Activated CD8-positive, alpha-beta T cell treated with anti-CD3 and anti-CD28 coated beads, Interleukin-2, amount 10 ng/mL, durations not matched to agents 7 days and 5 days (primary cell): ENCODE data around the gene RFXAP. TPM values are rescaled to one million over a fixed set of nuclear protein-coding genes. Genes with fewer than 3 reads are reported as not detected.

ENCODE experiments used
- ATAC-seq: fragments of 150-1000 bp; cut with Tn5 transposase; one replicate; pipeline ENCODE4 v1.10.0; 2021; ENCODE audit warnings: moderate library complexity
- CTCF ChIA-PET: fragments of 350-600 bp; sonication (Branson Sonifier 250); formaldehyde crosslinking; loops from one replicate; lab custom pipeline; 2021; ENCODE audit warnings: antibody characterized with exemption; lab: Charles Lee
- POLR2A ChIA-PET: fragments of 350-600 bp; sonication (Branson Sonifier 250); formaldehyde crosslinking; loops from one replicate; lab custom pipeline; 2021; ENCODE audit warnings: antibody characterized with exemption; lab: Charles Lee
- DNase-seq: peaks from one replicate; pipeline ENCODE4 v3.0.0-alpha.2; 2020
- H3K27ac Mint-ChIP-seq: one replicate; pipeline ENCODE4 v1.8.0; 2021; ENCODE audit warnings: mild to moderate bottlenecking, mixed read lengths
- H3K27me3 Mint-ChIP-seq: one replicate; pipeline ENCODE4 v1.8.0; 2021; ENCODE audit warnings: low read depth, mixed read lengths
- H3K36me3 Mint-ChIP-seq: one replicate; pipeline ENCODE4 v1.8.0; 2021; ENCODE audit warnings: low read depth, mixed read lengths
- H3K4me1 Mint-ChIP-seq: one replicate; pipeline ENCODE4 v1.8.0; 2021; ENCODE audit warnings: low read depth, mixed read lengths
- H3K4me3 Mint-ChIP-seq: one replicate; pipeline ENCODE4 v1.8.0; 2021; ENCODE audit warnings: mild to moderate bottlenecking, mixed read lengths
- H3K9me3 Mint-ChIP-seq: one replicate; pipeline ENCODE4 v1.8.0; 2022; ENCODE audit warnings: mixed read lengths; ENCODE audit not compliant: insufficient read depth
- total RNA-seq, 2 experiments: library from RNA; stranded (reverse); gene quantifications; one replicate each; pipeline ENCODE4 v1.2.3, GENCODE V29; 2021

Gene RFXAP
- total RNA-seq, 2 experiments from 2014 or later: 12.8 to 13.9 TPM

GRCh38 chr13:36848199-36848982 is 29.4 kb downstream of the RFXAP start:
- H3K4me3 Mint-ChIP-seq: no peak overlapping the region
- H3K27me3 Mint-ChIP-seq: no peaks in the 10 kb centered on the region
- no peak overlapping the region for H3K27ac Mint-ChIP-seq
- CTCF ChIA-PET: interaction anchor here (1.1 to 1.6 kb wide), 5 partner anchors 9 to 134 kb away, joined by 3 to 6 read pairs (median 3); no protein-coding TSS in a partner anchor
- no peak for DNase-seq
- H3K36me3 Mint-ChIP-seq: no peaks in the 10 kb centered on the region
- no peaks in the 10 kb centered on the region for H3K4me1 Mint-ChIP-seq
- peak; percentile 44 for ATAC-seq
- POLR2A ChIA-PET: no interaction called here
- no peaks in the 10 kb centered on the region for H3K9me3 Mint-ChIP-seq

GRCh38 chr13:36850790-36851438 is 31.9 kb downstream of the RFXAP start:
- no peaks in the 10 kb centered on the region for H3K9me3 Mint-ChIP-seq
- ChIA-PET CTCF (interaction anchor here (2.2 kb wide), 1 partner anchor 130 kb away, joined by 12 read pairs; no protein-coding TSS in a partner anchor), POLR2A (no interaction called here)
- H3K27me3 Mint-ChIP-seq: no peaks in the 10 kb centered on the region
- ATAC-seq (no peak), DNase-seq (peak; percentile 29)
- no peaks in the 10 kb centered on the region for H3K4me1 Mint-ChIP-seq
- H3K27ac Mint-ChIP-seq: no peak overlapping the region
- H3K36me3 Mint-ChIP-seq: no peaks in the 10 kb centered on the region
- no peak overlapping the region for H3K4me3 Mint-ChIP-seq

DNA sequence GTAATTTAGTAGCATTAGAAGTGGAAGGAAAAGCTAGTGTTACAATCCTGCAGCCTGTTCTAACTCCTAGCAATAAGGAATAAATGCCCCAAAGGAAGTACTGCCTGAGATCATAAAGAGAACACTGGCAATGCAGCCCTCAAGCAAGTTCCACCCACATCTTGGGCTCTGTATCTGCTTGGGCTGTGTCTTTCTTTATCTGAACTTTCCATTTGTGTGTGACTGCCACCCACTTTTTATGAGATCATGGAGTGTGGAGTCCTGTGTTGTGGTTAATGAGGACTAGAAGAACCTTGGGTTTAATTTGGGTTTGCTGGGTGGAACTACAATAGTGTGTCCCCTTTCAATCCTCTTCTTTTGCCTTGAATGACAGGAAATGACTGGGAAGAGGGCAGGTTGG is 38.2 kb downstream of the RFXAP start:
- H3K9me3 Mint-ChIP-seq: no peaks in the 10 kb centered on the region
- CTCF ChIA-PET: interaction anchor here (1.6 to 3.4 kb wide), 2 partner anchors 124 to 210 kb away, joined by 5 to 32 read pairs; no protein-coding TSS in a partner anchor
- POLR2A ChIA-PET: no interaction called here

DNA sequence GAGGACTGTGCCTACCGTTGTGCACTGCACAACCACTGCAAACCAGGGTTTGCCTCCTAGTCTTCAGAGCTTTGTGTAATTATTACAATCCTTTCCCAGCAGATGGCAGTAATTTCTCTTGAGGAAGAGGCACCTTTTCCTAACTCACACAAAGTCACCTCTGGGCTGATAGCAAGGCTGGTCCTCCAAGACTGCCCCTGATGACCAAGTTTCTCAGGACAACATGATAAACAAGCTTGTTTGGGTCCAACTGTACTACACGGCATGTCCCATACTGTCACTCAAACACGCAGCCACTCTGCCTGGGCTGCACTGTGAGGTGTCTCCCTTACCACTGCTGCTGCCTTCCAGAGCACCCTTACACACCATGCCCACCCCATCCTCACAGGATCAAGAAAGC is 39.3 kb downstream of the RFXAP start:
- peak; percentile 70 for ATAC-seq

More for the DNA sequence above, 38.2 kb downstream of the RFXAP start:
- Mint-ChIP-seq H3K4me3 (no peak overlapping the region), H3K36me3 (no peaks in the 10 kb centered on the region), H3K27me3 (peaks cover 16% of the 10 kb centered on the region), H3K4me1 (peaks cover 6% of the 10 kb centered on the region), H3K27ac (no peak overlapping the region)
- no peak for ATAC-seq
- no peak for DNase-seq

GRCh38 chr13:36859259-36859658 is 40.2 kb downstream of the RFXAP start:
- Mint-ChIP-seq H3K4me3 (no peak overlapping the region), H3K4me1 (peaks cover 13% of the 10 kb centered on the region), H3K9me3 (no peaks in the 10 kb centered on the region), H3K27me3 (peaks cover 26% of the 10 kb centered on the region), H3K27ac (no peak overlapping the region), H3K36me3 (no peaks in the 10 kb centered on the region)
- no peak for ATAC-seq
- DNase-seq: no peak
- ChIA-PET CTCF (interaction anchor here (1.4 to 3.4 kb wide), 2 partner anchors 11 to 122 kb away, joined by 6 to 32 read pairs; no protein-coding TSS in a partner anchor), POLR2A (no interaction called here)

More for the DNA sequence above, 39.3 kb downstream of the RFXAP start:
- H3K9me3 Mint-ChIP-seq: no peaks in the 10 kb centered on the region
- no peaks in the 10 kb centered on the region for H3K36me3 Mint-ChIP-seq
- ChIA-PET POLR2A (no interaction called here), CTCF (interaction anchor here (0.6 to 3.4 kb wide), 9 partner anchors 10 to 209 kb away, joined by 3 to 32 read pairs (median 5); no protein-coding TSS in a partner anchor)
- peaks cover 13% of the 10 kb centered on the region for H3K4me1 Mint-ChIP-seq
- no peak overlapping the region for H3K4me3 Mint-ChIP-seq
- H3K27me3 Mint-ChIP-seq: peaks cover 18% of the 10 kb centered on the region
- DNase-seq: no peak
- no peak overlapping the region for H3K27ac Mint-ChIP-seq

- ATAC-seq (no peak), DNase-seq (no peak)
- POLR2A ChIA-PET: no interaction called here
- H3K4me1 Mint-ChIP-seq: peaks cover 13% of the 10 kb centered on the region
- no peaks in the 10 kb centered on the region for H3K36me3 Mint-ChIP-seq
- no peak overlapping the region for H3K4me3 Mint-ChIP-seq
- no peaks in the 10 kb centered on the region for H3K9me3 Mint-ChIP-seq
- peaks cover 39% of the 10 kb centered on the region for H3K27me3 Mint-ChIP-seq
- CTCF ChIA-PET: no interaction called here
- no peak overlapping the region for H3K27ac Mint-ChIP-seq
These were observed 43.1 kb downstream of the RFXAP start for GRCh38 chr13:36862002-36862685.

DNA sequence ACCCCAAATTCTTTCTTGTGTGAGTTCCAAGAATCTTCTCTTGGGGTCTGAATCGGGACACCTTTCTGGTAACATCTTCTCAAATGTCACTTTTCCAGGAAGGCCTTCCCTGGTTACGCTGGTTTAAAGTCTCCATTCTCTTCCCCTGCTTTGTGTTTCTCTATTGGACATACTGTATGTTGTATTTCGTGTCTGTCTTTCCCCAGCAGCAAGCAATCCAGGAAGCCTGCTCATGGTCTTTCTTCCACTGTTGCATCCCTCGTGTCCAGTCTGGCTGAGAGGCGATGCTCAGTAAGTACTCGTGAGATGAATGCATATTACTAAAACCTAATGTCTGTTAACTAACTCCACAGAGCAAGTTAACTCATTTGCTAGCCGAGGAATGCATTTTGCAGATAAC is 43.7 kb downstream of the RFXAP start:
- DNase-seq: no peak
- ATAC-seq: no peak
- Mint-ChIP-seq H3K4me1 (peaks cover 13% of the 10 kb centered on the region), H3K27ac (no peak overlapping the region), H3K27me3 (peaks cover 41% of the 10 kb centered on the region), H3K9me3 (no peaks in the 10 kb centered on the region), H3K4me3 (no peak overlapping the region), H3K36me3 (no peaks in the 10 kb centered on the region)
- POLR2A ChIA-PET: no interaction called here
- CTCF ChIA-PET: no interaction called here

GRCh38 chr13:36865265-36865664 is 46.2 kb downstream of the RFXAP start:
- ChIA-PET POLR2A (no interaction called here), CTCF (no interaction called here)
- peaks cover 13% of the 10 kb centered on the region for H3K4me1 Mint-ChIP-seq
- H3K27me3 Mint-ChIP-seq: peaks cover 34% of the 10 kb centered on the region
- H3K27ac Mint-ChIP-seq: no peak overlapping the region
- no peaks in the 10 kb centered on the region for H3K9me3 Mint-ChIP-seq
- no peak for DNase-seq
- no peak overlapping the region for H3K4me3 Mint-ChIP-seq
- ATAC-seq: no peak
- H3K36me3 Mint-ChIP-seq: no peaks in the 10 kb centered on the region

DNA sequence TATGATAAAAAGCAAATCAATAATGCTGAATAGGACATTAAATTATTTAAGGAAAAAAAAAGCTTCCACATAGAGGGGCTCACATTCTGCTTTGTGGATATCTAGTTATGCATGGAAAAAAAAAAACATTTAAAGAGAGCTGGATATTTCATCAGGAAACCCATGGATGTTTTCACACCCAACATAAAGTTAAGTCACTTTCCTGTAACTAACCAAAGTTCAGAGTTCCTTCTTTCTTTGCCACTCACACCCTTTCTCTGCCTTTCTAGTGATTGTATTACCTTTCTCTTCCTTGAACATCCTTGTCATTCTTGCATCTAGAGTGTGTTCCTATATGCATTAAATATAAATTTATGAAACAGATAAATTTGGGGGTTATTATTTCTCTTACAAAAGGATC is 47.2 kb downstream of the RFXAP start:
- DNase-seq (no peak), ATAC-seq (no peak)
- Mint-ChIP-seq H3K4me1 (peaks cover 13% of the 10 kb centered on the region), H3K27ac (no peak overlapping the region), H3K27me3 (peaks cover 34% of the 10 kb centered on the region), H3K9me3 (no peaks in the 10 kb centered on the region), H3K36me3 (no peaks in the 10 kb centered on the region), H3K4me3 (no peak overlapping the region)
- POLR2A ChIA-PET: no interaction called here
- CTCF ChIA-PET: no interaction called here

DNA sequence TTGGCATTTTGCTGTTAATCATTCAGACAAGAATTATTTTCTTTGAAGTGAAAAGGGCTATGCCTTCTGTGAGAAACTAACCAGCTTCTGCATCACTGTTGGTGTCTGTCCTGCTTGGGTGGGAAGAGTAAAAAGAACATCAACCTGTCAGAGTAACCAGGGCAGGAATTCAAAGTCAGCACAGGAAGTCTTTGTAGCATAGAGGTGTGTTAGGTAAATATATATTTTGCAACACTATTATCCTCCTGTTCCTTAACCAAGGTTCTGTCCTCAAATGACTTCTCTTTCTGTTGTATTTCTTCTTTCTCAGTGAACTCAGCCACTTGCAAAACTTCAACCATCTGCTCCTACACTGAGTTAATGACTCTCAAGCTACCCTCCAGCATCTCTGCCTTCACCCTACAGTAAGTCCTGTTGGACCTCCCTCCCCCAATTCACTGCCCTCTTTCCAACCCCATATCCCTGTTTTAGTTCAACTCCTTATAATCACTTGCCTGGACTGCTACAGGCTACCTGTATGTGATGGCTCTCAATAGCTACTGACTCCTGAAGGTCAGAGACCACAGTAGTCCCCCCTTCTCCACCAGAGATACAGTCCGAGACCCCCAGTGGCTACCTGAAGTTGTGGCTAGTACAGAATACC is 51.1 kb downstream of the RFXAP start:
- ChIA-PET CTCF (no interaction called here), POLR2A (no interaction called here)
- no peak for ATAC-seq
- Mint-ChIP-seq H3K36me3 (no peaks in the 10 kb centered on the region), H3K9me3 (no peaks in the 10 kb centered on the region), H3K27me3 (peaks cover 18% of the 10 kb centered on the region), H3K4me3 (no peak overlapping the region), H3K27ac (no peak overlapping the region), H3K4me1 (no peaks in the 10 kb centered on the region)
- no peak for DNase-seq

DNA sequence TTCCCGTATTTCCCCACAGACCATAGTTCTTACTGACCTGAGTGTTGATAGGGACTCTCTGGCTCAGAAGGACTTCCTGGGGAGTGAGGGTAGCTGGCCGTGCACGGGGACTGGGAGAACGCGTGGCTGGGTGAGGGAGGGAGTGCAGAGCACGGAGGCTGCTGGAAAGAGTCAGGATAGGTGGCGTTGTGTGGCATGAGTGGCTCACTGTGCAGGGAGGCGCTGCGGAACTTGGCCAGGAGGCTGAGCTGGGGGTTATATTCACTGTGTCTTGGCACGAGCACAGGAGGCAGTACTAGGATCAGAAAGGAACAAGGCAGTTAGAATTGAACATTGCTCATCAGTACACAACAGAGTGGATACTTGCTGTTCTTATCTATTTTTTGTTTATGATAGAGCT is 53.6 kb downstream of the RFXAP start:
- H3K27me3 Mint-ChIP-seq: peaks cover 11% of the 10 kb centered on the region
- no peaks in the 10 kb centered on the region for H3K4me1 Mint-ChIP-seq
- H3K36me3 Mint-ChIP-seq: no peaks in the 10 kb centered on the region
- no peaks in the 10 kb centered on the region for H3K9me3 Mint-ChIP-seq
- no peak for ATAC-seq
- ChIA-PET POLR2A (no interaction called here), CTCF (no interaction called here)
- no peak overlapping the region for H3K4me3 Mint-ChIP-seq
- no peak for DNase-seq
- H3K27ac Mint-ChIP-seq: no peak overlapping the region
